ENCODE results near the gene RBMS3.
"Not testable (repeated sequence)": the region's sequence is repeated elsewhere in the genome, so short reads cannot be mapped to it uniquely, and the experiment has no call there.

The RBMS3 gene

GRCh38 chr3:29440413-29441305, 159.8 kb downstream of the RBMS3 start:
- peak; percentile 27 to 34 for DNase-seq

- DNase-seq = no peak
Measured at GRCh38 chr3:29441422-29441821, 160.6 kb downstream of the RBMS3 start.

- DNase-seq = no peak
Measured at GRCh38 chr3:29447946-29448627, 167.2 kb downstream of the RBMS3 start.

GRCh38 chr3:29451920-29452319, 171.0 kb downstream of the RBMS3 start:
- DNase-seq = no peak

- DNase-seq = no peak
Measured at GRCh38 chr3:29452934-29453283, 172.0 kb downstream of the RBMS3 start.

GRCh38 chr3:29453284-29454001, 172.6 kb downstream of the RBMS3 start:
- peak in 1 of 2 experiments; percentile 21 for DNase-seq

GRCh38 chr3:29454161-29454611, 173.3 kb downstream of the RBMS3 start:
- DNase-seq = no peak

- no peak for DNase-seq
Measured at GRCh38 chr3:29456901-29457300, 176.0 kb downstream of the RBMS3 start.

- DNase-seq = no peak
Measured at GRCh38 chr3:29463304-29463703, 182.4 kb downstream of the RBMS3 start.

- DNase-seq = no peak
Measured at GRCh38 chr3:29465836-29466235, 185.0 kb downstream of the RBMS3 start.

- DNase-seq = no peak
Measured at GRCh38 chr3:29466442-29466841, 185.6 kb downstream of the RBMS3 start.

GRCh38 chr3:29468187-29468586, 187.3 kb downstream of the RBMS3 start:
- no peak for DNase-seq

GRCh38 chr3:29473481-29474170, 192.8 kb downstream of the RBMS3 start:
- not testable (repeated sequence) for DNase-seq

- DNase-seq = no peak
Measured at GRCh38 chr3:29475305-29475840, 194.5 kb downstream of the RBMS3 start.

- no peak for DNase-seq
Measured at GRCh38 chr3:29475854-29476253, 195.0 kb downstream of the RBMS3 start.

GRCh38 chr3:29478611-29479010, 197.7 kb downstream of the RBMS3 start:
- DNase-seq = no peak

- no peak for DNase-seq
Measured at GRCh38 chr3:29481249-29481648, 200.4 kb downstream of the RBMS3 start.

GRCh38 chr3:29481969-29482767, 201.3 kb downstream of the RBMS3 start:
- no peak for DNase-seq

GRCh38 chr3:29484633-29485032, 203.8 kb downstream of the RBMS3 start:
- DNase-seq = no peak

GRCh38 chr3:29486096-29486495, 205.2 kb downstream of the RBMS3 start:
- no peak for DNase-seq

- DNase-seq = no peak
Measured at GRCh38 chr3:29486917-29487316, 206.0 kb downstream of the RBMS3 start.

GRCh38 chr3:29488922-29489321, 208.1 kb downstream of the RBMS3 start:
- DNase-seq = no peak
